ENCODE results near the gene PLCL2. TPM values are rescaled to one million over a fixed set of nuclear protein-coding genes. Genes with fewer than 3 reads are reported as not detected.

PLCL2 gene
- total and polyA plus RNA-seq, 2 donors (not counting 1 experiment from before 2014, with no cell fraction given): 4.0 to 11.9 TPM

DNA sequence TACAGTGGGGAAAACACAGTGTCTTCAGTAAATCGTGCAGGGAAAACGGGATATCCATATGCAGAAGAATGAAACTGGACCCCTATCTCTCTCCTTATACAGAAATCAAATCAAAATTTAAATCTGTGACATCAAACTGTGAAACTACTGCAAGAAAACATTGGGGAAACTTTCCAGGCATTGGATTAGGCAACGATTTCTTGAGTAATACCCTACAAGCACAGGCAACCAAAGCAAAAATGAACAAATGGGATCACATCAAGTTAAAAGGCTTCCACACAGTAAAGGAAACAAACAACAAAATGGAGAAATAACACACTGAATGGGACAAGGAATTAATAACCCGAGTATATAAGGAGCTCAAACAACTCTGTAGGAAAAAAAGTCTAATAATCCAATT lies 165.3 kb downstream of the PLCL2 start:
- Histone ChIP-seq H3K36me3 (ENCODE audit: control insufficient read depth, insufficient read depth, low read length) (no peaks in the 10 kb centered on the region), H3K9me3 (ENCODE audit: control insufficient read depth, insufficient read depth, low read depth, low read length) (no peaks in the 10 kb centered on the region), H2AFZ (ENCODE audit: low read length) (no peak overlapping the region), H3K4me1 (ENCODE audit: control insufficient read depth, extremely low read depth, insufficient read depth, low read length) (no peaks in the 10 kb centered on the region), H3K4me2 (ENCODE audit: extremely low read depth, insufficient read depth, low read length) (no peak overlapping the region), H3K79me2 (ENCODE audit: control insufficient read depth, insufficient read depth, low read length) (no peaks in the 10 kb centered on the region), H3K27me3 (ENCODE audit: control insufficient read depth, insufficient read depth, low read length) (no peaks in the 10 kb centered on the region), H4K20me1 (ENCODE audit: control insufficient read depth, extremely low read depth, insufficient read depth, low read length) (no peaks in the 10 kb centered on the region), H3K27ac (ENCODE audit: insufficient read depth, low read length) (no peak overlapping the region), H3K9ac (ENCODE audit: insufficient read depth, low read length) (no peak overlapping the region), H3K4me3 (replicated peaks in 1 of 4; ENCODE audit: control extremely low read depth in 1 of 4, insufficient read depth in 1 of 4, low read depth in 3 of 4, low read length in 4 of 4) (no peak overlapping the region)
- peak in 1 of 2 donors; percentile 10 for DNase-seq (ENCODE audit: low read depth in 2 of 2)
- TF ChIP-seq, protein P1, sequence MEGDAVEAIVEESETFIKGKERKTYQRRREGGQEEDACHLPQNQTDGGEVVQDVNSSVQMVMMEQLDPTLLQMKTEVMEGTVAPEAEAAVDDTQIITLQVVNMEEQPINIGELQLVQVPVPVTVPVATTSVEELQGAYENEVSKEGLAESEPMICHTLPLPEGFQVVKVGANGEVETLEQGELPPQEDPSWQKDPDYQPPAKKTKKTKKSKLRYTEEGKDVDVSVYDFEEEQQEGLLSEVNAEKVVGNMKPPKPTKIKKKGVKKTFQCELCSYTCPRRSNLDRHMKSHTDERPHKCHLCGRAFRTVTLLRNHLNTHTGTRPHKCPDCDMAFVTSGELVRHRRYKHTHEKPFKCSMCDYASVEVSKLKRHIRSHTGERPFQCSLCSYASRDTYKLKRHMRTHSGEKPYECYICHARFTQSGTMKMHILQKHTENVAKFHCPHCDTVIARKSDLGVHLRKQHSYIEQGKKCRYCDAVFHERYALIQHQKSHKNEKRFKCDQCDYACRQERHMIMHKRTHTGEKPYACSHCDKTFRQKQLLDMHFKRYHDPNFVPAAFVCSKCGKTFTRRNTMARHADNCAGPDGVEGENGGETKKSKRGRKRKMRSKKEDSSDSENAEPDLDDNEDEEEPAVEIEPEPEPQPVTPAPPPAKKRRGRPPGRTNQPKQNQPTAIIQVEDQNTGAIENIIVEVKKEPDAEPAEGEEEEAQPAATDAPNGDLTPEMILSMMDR (conservative IDR thresholded peaks at IDR 0.05 in 1 of 2, IDR thresholded peaks at IDR 0.05 in 1 of 2; ENCODE audit: low read depth in 1 of 2, low read length in 2 of 2): no peak
- no peak for TF ChIP-seq EZH2 (IDR thresholded peaks at IDR 0.05; ENCODE audit: low read length, missing control alignments)

DNA sequence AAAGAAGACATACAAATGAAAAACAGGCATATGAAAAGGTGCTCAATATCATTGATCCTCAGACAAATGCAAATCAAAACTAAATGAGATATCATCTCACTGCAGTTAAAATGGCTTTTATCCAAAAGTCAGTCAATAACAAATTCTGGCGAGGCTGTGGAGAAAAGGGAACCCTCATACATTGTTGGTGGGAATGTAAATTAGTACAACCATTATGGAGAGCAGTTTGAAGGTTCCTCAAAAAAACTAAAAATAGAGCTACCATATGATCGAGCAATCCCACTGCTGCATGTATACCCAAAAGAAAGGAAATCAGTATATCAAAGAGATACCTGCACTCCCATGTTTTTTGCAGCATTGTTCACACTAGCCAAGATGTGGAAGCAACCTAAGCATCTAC lies 165.8 kb downstream of the PLCL2 start:
- H2AFZ ChIP-seq (ENCODE audit: low read length): no peak overlapping the region
- H3K36me3 ChIP-seq (ENCODE audit: control insufficient read depth, insufficient read depth, low read length): no peaks in the 10 kb centered on the region
- no peaks in the 10 kb centered on the region for H4K20me1 ChIP-seq (ENCODE audit: control insufficient read depth, extremely low read depth, insufficient read depth, low read length)
- no peak for TF ChIP-seq EZH2 (IDR thresholded peaks at IDR 0.05; ENCODE audit: low read length, missing control alignments)
- TF ChIP-seq, protein P1 (conservative IDR thresholded peaks at IDR 0.05 in 1 of 2, IDR thresholded peaks at IDR 0.05 in 1 of 2; ENCODE audit: low read depth in 1 of 2, low read length in 2 of 2): no peak
- H3K27me3 ChIP-seq (ENCODE audit: control insufficient read depth, insufficient read depth, low read length): no peaks in the 10 kb centered on the region
- no peak overlapping the region for H3K4me3 ChIP-seq (replicated peaks in 1 of 4; ENCODE audit: control extremely low read depth in 1 of 4, insufficient read depth in 1 of 4, low read depth in 3 of 4, low read length in 4 of 4)
- H3K27ac ChIP-seq (ENCODE audit: insufficient read depth, low read length): no peak overlapping the region
- DNase-seq (ENCODE audit: low read depth in 2 of 2): no peak
- no peaks in the 10 kb centered on the region for H3K9me3 ChIP-seq (ENCODE audit: control insufficient read depth, insufficient read depth, low read depth, low read length)
- no peaks in the 10 kb centered on the region for H3K79me2 ChIP-seq (ENCODE audit: control insufficient read depth, insufficient read depth, low read length)
- H3K4me1 ChIP-seq (ENCODE audit: control insufficient read depth, extremely low read depth, insufficient read depth, low read length): no peaks in the 10 kb centered on the region
- no peak overlapping the region for H3K4me2 ChIP-seq (ENCODE audit: extremely low read depth, insufficient read depth, low read length)
- H3K9ac ChIP-seq (ENCODE audit: insufficient read depth, low read length): no peak overlapping the region

DNA sequence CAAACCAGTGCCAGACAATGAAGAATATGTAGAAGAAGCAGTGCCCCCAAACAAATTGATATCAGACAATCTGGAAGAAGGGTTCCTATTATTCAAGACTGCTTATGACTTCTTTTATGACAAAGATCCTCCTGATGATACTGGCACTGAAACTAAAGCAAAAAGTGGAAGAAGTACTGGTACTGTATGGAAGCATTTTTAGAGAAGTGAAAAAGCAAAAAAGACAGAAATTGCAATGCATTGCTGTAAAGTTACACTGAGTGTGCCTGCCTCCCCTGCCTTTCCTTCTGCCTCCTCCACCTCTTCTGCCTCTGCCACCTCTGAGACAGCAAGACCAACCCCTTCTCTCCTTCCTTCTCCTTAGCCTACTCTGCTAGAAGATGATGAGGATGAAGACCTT lies 167.6 kb downstream of the PLCL2 start:
- no peaks in the 10 kb centered on the region for H3K36me3 ChIP-seq (ENCODE audit: control insufficient read depth, insufficient read depth, low read length)
- no peaks in the 10 kb centered on the region for H3K79me2 ChIP-seq (ENCODE audit: control insufficient read depth, insufficient read depth, low read length)
- H3K27me3 ChIP-seq (ENCODE audit: control insufficient read depth, insufficient read depth, low read length): no peaks in the 10 kb centered on the region
- no peak overlapping the region for H3K4me2 ChIP-seq (ENCODE audit: extremely low read depth, insufficient read depth, low read length)
- H3K4me1 ChIP-seq (ENCODE audit: control insufficient read depth, extremely low read depth, insufficient read depth, low read length): peaks cover 3% of the 10 kb centered on the region
- no peak for TF ChIP-seq EZH2 (IDR thresholded peaks at IDR 0.05; ENCODE audit: low read length, missing control alignments)
- TF ChIP-seq, protein P1 (conservative IDR thresholded peaks at IDR 0.05 in 1 of 2, IDR thresholded peaks at IDR 0.05 in 1 of 2; ENCODE audit: low read depth in 1 of 2, low read length in 2 of 2): no peak
- H3K4me3 ChIP-seq (replicated peaks in 1 of 4; ENCODE audit: control extremely low read depth in 1 of 4, insufficient read depth in 1 of 4, low read depth in 3 of 4, low read length in 4 of 4): no peak overlapping the region
- no peak overlapping the region for H3K9ac ChIP-seq (ENCODE audit: insufficient read depth, low read length)
- H3K27ac ChIP-seq (ENCODE audit: insufficient read depth, low read length): no peak overlapping the region
- H3K9me3 ChIP-seq (ENCODE audit: control insufficient read depth, insufficient read depth, low read depth, low read length): no peaks in the 10 kb centered on the region
- H4K20me1 ChIP-seq (ENCODE audit: control insufficient read depth, extremely low read depth, insufficient read depth, low read length): no peaks in the 10 kb centered on the region
- H2AFZ ChIP-seq (ENCODE audit: low read length): no peak overlapping the region
- DNase-seq (ENCODE audit: low read depth in 2 of 2): no peak
